ENCODE measurements around the gene HS3ST4.

GRCh38 chr16:26070302-26071100, 378.7 kb downstream of the HS3ST4 start:
- TF ChIP-seq CTCF (IDR thresholded peaks at IDR 0.05) (no peak), POLR2A (IDR thresholded peaks at IDR 0.05) (no peak)
